ENCODE data around the gene ROR1.

DNA sequence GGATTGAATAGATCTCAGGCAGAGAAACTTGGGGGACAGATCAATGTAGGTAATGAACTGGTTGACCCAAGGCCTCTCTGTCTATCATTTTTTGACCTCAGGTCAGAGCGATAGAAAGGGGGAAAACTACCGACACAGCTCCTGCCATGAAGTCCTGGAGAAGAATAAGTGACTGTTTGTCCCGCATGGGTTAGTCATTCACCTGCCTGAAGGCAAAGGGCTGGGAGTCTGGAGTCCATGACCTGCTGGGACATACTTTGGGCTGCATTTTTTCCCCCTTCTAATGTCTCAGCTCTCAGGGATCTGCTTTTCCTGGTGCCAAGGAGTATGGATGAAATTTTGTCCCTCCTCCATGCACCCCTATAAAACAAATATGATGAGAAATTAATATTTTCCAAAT, 1.6 kb upstream of the ROR1 start:
- TF ChIP-seq, protein P1, sequence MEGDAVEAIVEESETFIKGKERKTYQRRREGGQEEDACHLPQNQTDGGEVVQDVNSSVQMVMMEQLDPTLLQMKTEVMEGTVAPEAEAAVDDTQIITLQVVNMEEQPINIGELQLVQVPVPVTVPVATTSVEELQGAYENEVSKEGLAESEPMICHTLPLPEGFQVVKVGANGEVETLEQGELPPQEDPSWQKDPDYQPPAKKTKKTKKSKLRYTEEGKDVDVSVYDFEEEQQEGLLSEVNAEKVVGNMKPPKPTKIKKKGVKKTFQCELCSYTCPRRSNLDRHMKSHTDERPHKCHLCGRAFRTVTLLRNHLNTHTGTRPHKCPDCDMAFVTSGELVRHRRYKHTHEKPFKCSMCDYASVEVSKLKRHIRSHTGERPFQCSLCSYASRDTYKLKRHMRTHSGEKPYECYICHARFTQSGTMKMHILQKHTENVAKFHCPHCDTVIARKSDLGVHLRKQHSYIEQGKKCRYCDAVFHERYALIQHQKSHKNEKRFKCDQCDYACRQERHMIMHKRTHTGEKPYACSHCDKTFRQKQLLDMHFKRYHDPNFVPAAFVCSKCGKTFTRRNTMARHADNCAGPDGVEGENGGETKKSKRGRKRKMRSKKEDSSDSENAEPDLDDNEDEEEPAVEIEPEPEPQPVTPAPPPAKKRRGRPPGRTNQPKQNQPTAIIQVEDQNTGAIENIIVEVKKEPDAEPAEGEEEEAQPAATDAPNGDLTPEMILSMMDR (IDR thresholded peaks at IDR 0.05 in 2 of 3, conservative IDR thresholded peaks at IDR 0.05 in 1 of 3; ENCODE audit: insufficient read depth in 2 of 3, low read depth in 1 of 3, low read length in 3 of 3), result no peak
- TF ChIP-seq MYC (IDR thresholded peaks at IDR 0.05; ENCODE audit: low read depth, low read length), result no peak
- no peak for TF ChIP-seq MYC (CRISPR knock-in tag; IDR thresholded peaks at IDR 0.05; ENCODE audit: borderline replicate concordance, low read depth)
- no peak for TF ChIP-seq KLF10 (CRISPR knock-in tag; IDR thresholded peaks at IDR 0.05)
- TF ChIP-seq, protein P2, sequence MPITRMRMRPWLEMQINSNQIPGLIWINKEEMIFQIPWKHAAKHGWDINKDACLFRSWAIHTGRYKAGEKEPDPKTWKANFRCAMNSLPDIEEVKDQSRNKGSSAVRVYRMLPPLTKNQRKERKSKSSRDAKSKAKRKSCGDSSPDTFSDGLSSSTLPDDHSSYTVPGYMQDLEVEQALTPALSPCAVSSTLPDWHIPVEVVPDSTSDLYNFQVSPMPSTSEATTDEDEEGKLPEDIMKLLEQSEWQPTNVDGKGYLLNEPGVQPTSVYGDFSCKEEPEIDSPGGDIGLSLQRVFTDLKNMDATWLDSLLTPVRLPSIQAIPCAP (CRISPR knock-in tag; IDR thresholded peaks at IDR 0.05; ENCODE audit: borderline replicate concordance), result no peak
- TF ChIP-seq ATF1 (CRISPR knock-in tag; IDR thresholded peaks at IDR 0.05), result no peak
- TF ChIP-seq ATF1 (tag; IDR thresholded peaks at IDR 0.05), result no peak
- no peak for TF ChIP-seq ZNF143 (CRISPR knock-in tag; IDR thresholded peaks at IDR 0.05)
- TF ChIP-seq POLR2A (conservative IDR thresholded peaks at IDR 0.05), result no peak
- TF ChIP-seq ZC3H4 (CRISPR knock-in tag; IDR thresholded peaks at IDR 0.05; ENCODE audit: borderline replicate concordance), result no peak
- TF ChIP-seq PCBP2 (IDR thresholded peaks at IDR 0.05; ENCODE audit: low read depth, low read length, poor library complexity, severe bottlenecking), result no peak
- no peak for TF ChIP-seq PHF20 (IDR thresholded peaks at IDR 0.05; ENCODE audit: partially characterized antibody)
- no peak for TF ChIP-seq PHF8 (IDR thresholded peaks at IDR 0.05; ENCODE audit: borderline replicate concordance, low read length)
- no peak for TF ChIP-seq MEF2A (IDR thresholded peaks at IDR 0.05; ENCODE audit: control insufficient read depth, low read depth, low read length)
